BLaER1 (cell line): ENCODE data around the gene GMEB1.
"Not testable (repeated sequence)": the region's sequence is repeated elsewhere in the genome, so short reads cannot be mapped to it uniquely, and the experiment has no call there.

ENCODE experiments used
- H3K27ac ChIP-seq: shearing (Covaris generic); formaldehyde crosslinking; 2 replicates; pipeline ENCODE4 v1.8.1; 2022
- H3K27me3 ChIP-seq: shearing (Covaris generic); formaldehyde crosslinking; 2 replicates; pipeline ENCODE4 v1.8.1; 2022
- H3K36me3 ChIP-seq: shearing (Covaris generic); formaldehyde crosslinking; 2 replicates; pipeline ENCODE4 v1.8.1; 2022
- H3K4me1 ChIP-seq: shearing (Covaris generic); formaldehyde crosslinking; 2 replicates; pipeline ENCODE4 v1.8.1; 2022
- H3K4me2 ChIP-seq: shearing (Covaris generic); formaldehyde crosslinking; 2 replicates; pipeline ENCODE4 v1.8.1; 2022
- H3K4me3 ChIP-seq: shearing (Covaris generic); formaldehyde crosslinking; 2 replicates; pipeline ENCODE4 v1.8.1; 2022
- H3K9ac ChIP-seq: shearing (Covaris generic); formaldehyde crosslinking; 2 replicates; pipeline ENCODE4 v1.8.1; 2022
- H3K9me3 ChIP-seq: shearing (Covaris generic); formaldehyde crosslinking; 2 replicates; pipeline ENCODE4 v1.8.1; 2022
- H4K20me1 ChIP-seq: shearing (Covaris generic); formaldehyde crosslinking; 2 replicates; pipeline ENCODE4 v1.8.1; 2022
- Cebpa-rat ChIP-seq: shearing (Covaris generic); IDR thresholded peaks from 2 replicates; pipeline ENCODE4 v1.8.1; 2022

Gene GMEB1

DNA sequence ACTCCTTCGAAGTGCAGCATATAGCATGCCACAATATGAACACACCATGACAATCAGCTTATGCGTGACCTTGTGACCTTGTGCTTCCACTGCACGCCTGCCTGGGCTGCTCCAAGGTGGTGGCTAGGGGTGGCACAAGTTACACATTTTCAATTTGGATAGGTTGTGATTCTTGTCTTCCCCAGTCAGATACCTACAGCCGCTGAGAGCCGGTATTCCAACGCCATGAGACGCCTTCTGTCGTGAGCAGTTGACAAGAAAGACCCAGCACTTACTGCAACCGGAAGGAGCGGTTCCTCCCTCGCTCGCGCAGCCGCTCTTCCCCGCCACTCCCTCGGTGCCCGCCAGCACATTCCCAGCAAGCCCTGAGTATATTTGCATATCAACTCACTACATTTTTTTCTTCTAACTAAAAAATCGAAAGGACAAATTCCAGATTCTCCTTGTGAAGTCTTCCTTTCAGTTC is 20.5 kb upstream of the GMEB1 start:
- H3K4me2 ChIP-seq: peak overlapping the region; percentile 77
- H3K4me3 ChIP-seq: peak overlapping the region; percentile 57
- peak overlapping the region; percentile 95 for H3K9ac ChIP-seq
- H3K9me3 ChIP-seq: no peaks in the 10 kb centered on the region
- peak overlapping the region; percentile 97 for H3K27ac ChIP-seq
- no peaks in the 10 kb centered on the region for H3K36me3 ChIP-seq
- no peaks in the 10 kb centered on the region for H3K27me3 ChIP-seq
- TF ChIP-seq Cebpa-rat: no peak
- H4K20me1 ChIP-seq: no peaks in the 10 kb centered on the region
- H3K4me1 ChIP-seq: peaks cover 41% of the 10 kb centered on the region

- no peaks in the 10 kb centered on the region for H4K20me1 ChIP-seq
- H3K36me3 ChIP-seq: no peaks in the 10 kb centered on the region
- peak within 1 kb of the TSS; percentile 77 for H3K4me2 ChIP-seq
- peak within 1 kb of the TSS; percentile 97 for H3K27ac ChIP-seq
- H3K4me1 ChIP-seq: peaks cover 41% of the 10 kb centered on the region
- peak; percentile 41; the same call in 1 of the 2 replicates for TF ChIP-seq Cebpa-rat
- peak within 1 kb of the TSS; percentile 62 for H3K4me3 ChIP-seq
- H3K9ac ChIP-seq: peak within 1 kb of the TSS; percentile 95
- no peaks in the 10 kb centered on the region for H3K27me3 ChIP-seq
- H3K9me3 ChIP-seq: no peaks in the 10 kb centered on the region
Measured at GRCh38 chr1:28648474-28649198, 19.9 kb upstream of the GMEB1 start, which contains the start of gene RNU11. Gene RNU11, plus strand, starts transcription at chr1:28648600.

- H3K4me3 ChIP-seq, H3K27ac ChIP-seq, H3K9ac ChIP-seq: not testable (repeated sequence)
Measured at GRCh38 chr1:28653063-28653462, 15.5 kb upstream of the GMEB1 start.

GRCh38 chr1:28653870-28654269 is 14.7 kb upstream of the GMEB1 start:
- not testable (repeated sequence) for H4K20me1 ChIP-seq, H3K9ac ChIP-seq, H3K4me3 ChIP-seq, H3K36me3 ChIP-seq, H3K4me2 ChIP-seq, H3K27ac ChIP-seq, H3K27me3 ChIP-seq, H3K9me3 ChIP-seq
- peaks cover 15% of the 10 kb centered on the region for H3K4me1 ChIP-seq

More at GRCh38 chr1:28653063-28653462, 15.5 kb upstream of the GMEB1 start:
- H3K36me3 ChIP-seq, H4K20me1 ChIP-seq, H3K4me2 ChIP-seq, H3K27me3 ChIP-seq, H3K9me3 ChIP-seq: not testable (repeated sequence)
- peaks cover 15% of the 10 kb centered on the region for H3K4me1 ChIP-seq

GRCh38 chr1:28655448-28656311 is 12.9 kb upstream of the GMEB1 start:
- not testable (repeated sequence) for H3K9me3 ChIP-seq, H4K20me1 ChIP-seq, H3K36me3 ChIP-seq, H3K4me3 ChIP-seq, H3K27ac ChIP-seq, H3K4me1 ChIP-seq, H3K27me3 ChIP-seq, H3K4me2 ChIP-seq, H3K9ac ChIP-seq

DNA sequence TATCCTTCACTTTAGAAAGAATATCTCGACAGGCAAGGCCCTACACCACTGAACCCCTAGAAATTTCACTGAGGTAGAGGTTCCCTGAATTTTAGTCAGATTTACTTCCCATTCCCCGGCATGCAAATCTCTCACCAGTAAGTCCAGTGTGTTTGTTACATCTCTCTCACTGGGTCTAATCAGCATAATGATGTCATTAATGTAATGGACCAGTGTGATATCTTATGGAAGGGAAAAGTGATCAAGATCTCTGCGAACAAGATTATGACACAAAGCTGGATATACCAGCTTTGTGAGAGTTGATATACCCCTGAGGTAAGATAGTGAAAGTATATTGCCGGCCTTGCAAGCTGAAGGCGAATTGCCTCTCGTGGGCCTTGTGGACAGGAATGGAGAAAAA is 12.2 kb upstream of the GMEB1 start:
- Histone ChIP-seq H3K4me3 (no peak overlapping the region), H3K9ac (no peak overlapping the region), H3K4me2 (no peak overlapping the region), H3K9me3 (no peaks in the 10 kb centered on the region), H3K4me1 (no peaks in the 10 kb centered on the region), H3K27ac (no peak overlapping the region), H4K20me1 (no peaks in the 10 kb centered on the region), H3K36me3 (no peaks in the 10 kb centered on the region), H3K27me3 (no peaks in the 10 kb centered on the region)
- no peak for TF ChIP-seq Cebpa-rat

DNA sequence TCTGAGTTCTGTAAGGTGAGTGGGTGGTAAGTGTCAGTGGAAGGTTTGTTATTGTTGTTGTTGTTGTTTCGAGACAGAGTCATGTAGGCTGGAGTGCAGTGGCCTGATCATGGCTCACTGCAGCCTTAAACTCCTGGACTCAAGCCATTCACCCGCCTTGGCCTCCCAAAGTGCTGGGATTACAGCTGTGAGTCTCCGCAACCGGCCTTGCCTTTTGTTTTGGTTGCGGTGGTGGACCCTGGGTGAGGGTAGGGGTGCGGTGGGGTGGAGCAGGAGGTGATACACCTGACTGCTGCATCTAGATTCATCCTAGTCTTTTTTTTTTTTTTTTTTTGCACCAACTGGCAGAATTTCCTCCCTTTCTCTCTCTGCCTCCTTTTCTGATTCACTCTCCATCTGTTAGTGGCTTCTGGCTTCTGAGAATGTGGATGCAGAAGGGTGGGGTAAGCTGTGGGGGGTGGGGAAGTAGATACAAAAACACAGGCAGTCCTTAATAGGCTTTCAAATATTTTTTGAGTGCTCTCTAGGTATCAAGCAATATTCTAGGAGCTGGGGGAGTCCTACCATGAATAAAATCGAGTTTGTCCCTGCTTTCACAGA is 4.6 kb upstream of the GMEB1 start:
- TF ChIP-seq Cebpa-rat: no peak
- H4K20me1 ChIP-seq: no peaks in the 10 kb centered on the region

GRCh38 chr1:28666806-28667205 is 1.8 kb upstream of the GMEB1 start:
- no peak for TF ChIP-seq Cebpa-rat
- H3K9me3 ChIP-seq: no peaks in the 10 kb centered on the region
- H3K27me3 ChIP-seq: no peaks in the 10 kb centered on the region
- no peak overlapping the region for H3K4me3 ChIP-seq
- H4K20me1 ChIP-seq: no peaks in the 10 kb centered on the region
- no peaks in the 10 kb centered on the region; the same call in 1 of the 2 replicates for H3K36me3 ChIP-seq
- no peak overlapping the region for H3K4me2 ChIP-seq
- no peak overlapping the region for H3K9ac ChIP-seq
- H3K4me1 ChIP-seq: peaks cover 25% of the 10 kb centered on the region
- H3K27ac ChIP-seq: 0 out of 2 replicates have a peak overlapping the region, but pooled peaks have one; percentile 26

More for the DNA sequence above, 4.6 kb upstream of the GMEB1 start:
- no peaks in the 10 kb centered on the region for H3K27me3 ChIP-seq
- no peaks in the 10 kb centered on the region for H3K36me3 ChIP-seq
- no peak overlapping the region for H3K9ac ChIP-seq
- no peak overlapping the region for H3K4me3 ChIP-seq
- H3K9me3 ChIP-seq: no peaks in the 10 kb centered on the region
- H3K4me1 ChIP-seq: peaks cover 17% of the 10 kb centered on the region
- H3K27ac ChIP-seq: no peak overlapping the region
- H3K4me2 ChIP-seq: no peak overlapping the region

DNA sequence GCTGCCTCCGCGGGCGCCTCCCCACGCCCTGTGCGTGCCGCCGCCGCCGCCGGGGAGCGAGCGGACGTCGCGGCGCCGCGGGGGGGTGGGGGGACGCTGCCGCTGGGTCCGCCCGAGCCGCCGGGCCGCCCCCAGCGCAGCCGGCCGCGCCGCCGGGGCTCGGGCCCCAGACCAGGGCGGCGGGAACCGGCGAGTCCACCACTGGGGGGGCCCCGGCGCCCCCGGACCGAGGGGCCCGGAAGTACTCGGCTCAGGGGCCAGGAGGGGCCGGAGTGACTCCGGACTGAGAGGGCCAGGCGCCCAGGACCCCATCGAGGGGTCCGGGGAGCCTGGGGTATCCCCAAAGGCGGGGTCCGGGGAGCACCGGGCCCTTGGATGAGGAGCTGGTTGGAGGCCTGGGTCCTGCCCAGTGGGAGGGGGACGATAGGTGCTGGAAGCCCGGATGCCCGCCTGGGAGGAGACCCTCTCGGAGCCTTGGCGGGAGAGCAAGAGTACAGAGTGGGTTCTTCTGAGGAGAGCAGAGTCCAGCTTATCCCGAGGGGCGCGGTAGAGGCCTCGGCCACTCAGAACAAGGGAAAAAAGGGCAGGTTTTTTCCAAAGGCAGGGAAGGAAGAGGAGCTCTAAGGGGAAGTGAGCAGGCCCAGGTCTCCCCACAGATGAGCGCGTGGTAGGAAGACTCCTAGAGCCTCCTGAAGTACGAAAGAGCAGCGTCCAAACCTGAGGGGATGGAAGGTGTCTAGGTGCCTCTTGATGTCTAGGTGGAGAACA is 556 bp downstream of the GMEB1 start:
- Histone ChIP-seq H3K27me3 (no peaks in the 10 kb centered on the region), H3K4me1 (peaks cover 25% of the 10 kb centered on the region), H3K27ac (peak overlapping the region; percentile 99), H3K9me3 (no peaks in the 10 kb centered on the region), H3K36me3 (peaks cover 12% of the 10 kb centered on the region), H3K4me3 (peak overlapping the region; percentile 100), H3K4me2 (peak overlapping the region; percentile 98), H4K20me1 (no peaks in the 10 kb centered on the region), H3K9ac (peak overlapping the region; percentile 97)
- no peak for TF ChIP-seq Cebpa-rat
